GM23248 (cell line): ENCODE measurements around the gene ALX3. TPM values are rescaled to one million over a fixed set of nuclear protein-coding genes. Genes with fewer than 3 reads are reported as not detected.

Source experiments
- DNase-seq: peaks from one replicate; pipeline ENCODE4 v3.0.0-alpha.2; 2015
- H2AFZ ChIP-seq: fragments of 200-600 bp; sonication (generic); 2 replicates; pipeline ENCODE4 v1.6.1; 2016; ENCODE audit warnings: antibody characterized with exemption
- H3F3A ChIP-seq: fragments of 200-600 bp; sonication (generic); 2 replicates; pipeline ENCODE4 v1.6.1; 2016; ENCODE audit warnings: mild to moderate bottlenecking, antibody characterized with exemption, mixed run types; ENCODE audit not compliant: insufficient read depth
- H3K27ac ChIP-seq: fragments of 200-600 bp; sonication (generic); 2 replicates; pipeline ENCODE4 v1.5.1; 2016; ENCODE audit warnings: mild to moderate bottlenecking
- H3K27me3 ChIP-seq: fragments of 200-600 bp; sonication (generic); replicated peaks from 2 replicates; pipeline ENCODE4 v1.6.1; 2016; ENCODE audit warnings: mild to moderate bottlenecking; ENCODE audit not compliant: insufficient read depth
- H3K36me3 ChIP-seq: fragments of 200-600 bp; sonication (generic); 2 replicates; pipeline ENCODE4 v1.6.1; 2016; ENCODE audit warnings: low read depth, mild to moderate bottlenecking
- H3K4me1 ChIP-seq: fragments of 200-600 bp; sonication (generic); 2 replicates; pipeline ENCODE4 v1.6.1; 2016; ENCODE audit warnings: mild to moderate bottlenecking; ENCODE audit not compliant: insufficient read depth
- H3K4me2 ChIP-seq: fragments of 200-600 bp; sonication (generic); one replicate; pipeline ENCODE4 v1.6.1; 2016; ENCODE audit warnings: mild to moderate bottlenecking; ENCODE audit not compliant: unreplicated experiment
- H3K4me3 ChIP-seq: fragments of 200-600 bp; sonication (generic); 2 replicates; pipeline ENCODE4 v1.5.1; 2016; ENCODE audit warnings: mild to moderate bottlenecking
- H3K79me2 ChIP-seq: fragments of 200-600 bp; sonication (generic); 2 replicates; pipeline ENCODE4 v1.6.1; 2016; ENCODE audit warnings: mild to moderate bottlenecking; ENCODE audit not compliant: insufficient read depth
- H3K9ac ChIP-seq: fragments of 200-600 bp; sonication (generic); 2 replicates; pipeline ENCODE4 v1.6.1; 2016; ENCODE audit warnings: mild to moderate bottlenecking
- H3K9me2 ChIP-seq: fragments of 200-600 bp; sonication (generic); 2 replicates; pipeline ENCODE4 v1.6.1; 2016; ENCODE audit warnings: mixed run types, mild to moderate bottlenecking, moderate library complexity; ENCODE audit not compliant: insufficient read depth
- H3K9me3 ChIP-seq: fragments of 200-600 bp; sonication (generic); one replicate; pipeline ENCODE4 v1.6.1; 2017; ENCODE audit warnings: low read depth
- H4K20me1 ChIP-seq: fragments of 200-600 bp; sonication (generic); 2 replicates; pipeline ENCODE4 v1.6.0; 2016; ENCODE audit not compliant: insufficient read depth
- EZH2 ChIP-seq: fragments of 200-600 bp; sonication (generic); IDR thresholded peaks from 2 replicates; pipeline ENCODE4 v1.6.1; 2018; ENCODE audit warnings: antibody characterized with exemption, mild to moderate bottlenecking; ENCODE audit not compliant: insufficient read depth, poor library complexity, severe bottlenecking
- EZH2phosphoT487 ChIP-seq: fragments of 200-600 bp; sonication (generic); IDR thresholded peaks from 2 replicates; pipeline ENCODE4 v1.6.1; 2018; ENCODE audit warnings: antibody characterized with exemption, moderate library complexity, mild to moderate bottlenecking, low read depth; ENCODE audit not compliant: insufficient read depth
- WGBS, 2 experiments: methylation state at CpG; one replicate each; pipeline ENCODE4 v1.1.6; 2015 to 2017; ENCODE audit warnings: low lambda C conversion rate in 2 of 2, low coverage in 1 of 2; ENCODE audit errors: missing lambda C conversion rate in 2 of 2; 5-methylcytosine and 5-hydroxymethylcytosine counted together
- in situ Hi-C: fragments of 300-500 bp; cut with MboI; formaldehyde crosslinking; loops from 2 replicates; pipeline ENCODE4 v1.15.0; 2020
- polyA plus RNA-seq: library from polyadenylated mRNA; unstranded; fragments of >200 nt; fragmentation: Nextera tagmentation; extraction: Ambion mirVana; gene quantifications from 2 replicates; pipeline ENCODE4 v1.2.1, GENCODE V29; 2016
- total RNA-seq: library from RNA; depleted of rRNA; stranded (reverse); fragments of >200 nt; shearing (Covaris generic); gene quantifications from 2 replicates; pipeline ENCODE4 v1.2.3, GENCODE V29; 2014

ALX3 gene
- total and polyA plus RNA-seq, 2 experiments from 2014 or later, result not detected

- H3K36me3 ChIP-seq, result no peaks in the 10 kb centered on the region
- H3K9ac ChIP-seq, result no peak overlapping the region
- no peaks in the 10 kb centered on the region for H3K9me2 ChIP-seq
- H2AFZ ChIP-seq, result no peak overlapping the region
- no peak overlapping the region for H3K27ac ChIP-seq
- in situ Hi-C loops, result no loop called here
- WGBS, 2 experiments, result 74 to 82% methylated on average over 7 to 8 of the region's 9 CpGs
- H3F3A ChIP-seq, result no peaks in the 10 kb centered on the region
- no peak for DNase-seq
- no peak for TF ChIP-seq EZH2phosphoT487
- no peak for TF ChIP-seq EZH2
- H3K79me2 ChIP-seq, result no peaks in the 10 kb centered on the region
- no peaks in the 10 kb centered on the region for H3K4me1 ChIP-seq
- no peak overlapping the region for H3K4me2 ChIP-seq
- no peaks in the 10 kb centered on the region for H4K20me1 ChIP-seq
- no peaks in the 10 kb centered on the region for H3K9me3 ChIP-seq
- no peaks in the 10 kb centered on the region; the same call in 1 of the 2 replicates for H3K27me3 ChIP-seq
- no peak overlapping the region for H3K4me3 ChIP-seq
These were observed 28.0 kb upstream of the ALX3 start for GRCh38 chr1:110098222-110099026.

- WGBS, 2 experiments, result 70 to 76% methylated on average over 11 of the region's 11 CpGs
- no peak overlapping the region for H3K9ac ChIP-seq
- no peak overlapping the region for H2AFZ ChIP-seq
- H3K79me2 ChIP-seq, result no peaks in the 10 kb centered on the region
- no peak overlapping the region for H3K4me3 ChIP-seq
- no peaks in the 10 kb centered on the region for H3F3A ChIP-seq
- H3K4me1 ChIP-seq, result no peaks in the 10 kb centered on the region
- H3K9me2 ChIP-seq, result no peaks in the 10 kb centered on the region
- TF ChIP-seq EZH2phosphoT487, result no peak
- no peak for TF ChIP-seq EZH2
- no peaks in the 10 kb centered on the region for H3K9me3 ChIP-seq
- no peaks in the 10 kb centered on the region for H3K36me3 ChIP-seq
- H4K20me1 ChIP-seq, result no peaks in the 10 kb centered on the region
- H3K27me3 ChIP-seq, result no peaks in the 10 kb centered on the region; the same call in 1 of the 2 replicates
- in situ Hi-C loops, result no loop called here
- no peak overlapping the region for H3K27ac ChIP-seq
- no peak overlapping the region for H3K4me2 ChIP-seq
- no peak for DNase-seq
These were observed 27.2 kb upstream of the ALX3 start for GRCh38 chr1:110097507-110098221.

GRCh38 chr1:110094931-110095654, 24.6 kb upstream of the ALX3 start:
- Histone ChIP-seq H3K4me2 (no peak overlapping the region), H3K4me1 (no peaks in the 10 kb centered on the region), H3K9ac (no peak overlapping the region), H3F3A (no peaks in the 10 kb centered on the region), H3K36me3 (no peaks in the 10 kb centered on the region), H2AFZ (no peak overlapping the region), H3K9me2 (no peaks in the 10 kb centered on the region), H3K27ac (no peak overlapping the region), H3K9me3 (no peaks in the 10 kb centered on the region), H3K4me3 (no peak overlapping the region), H3K27me3 (peaks cover 7% of the 10 kb centered on the region), H4K20me1 (no peaks in the 10 kb centered on the region), H3K79me2 (no peaks in the 10 kb centered on the region)
- DNase-seq, result no peak
- in situ Hi-C loops, result no loop called here
- WGBS, 2 experiments, result 26 to 27% methylated on average over 7 of the region's 7 CpGs
- TF ChIP-seq EZH2phosphoT487 (no peak), EZH2 (no peak)

- Histone ChIP-seq H3K9me2 (no peaks in the 10 kb centered on the region), H3K9me3 (no peaks in the 10 kb centered on the region), H3K27ac (no peak overlapping the region), H3K4me2 (no peak overlapping the region), H3F3A (no peaks in the 10 kb centered on the region), H2AFZ (no peak overlapping the region), H3K4me3 (no peak overlapping the region), H3K27me3 (peaks cover 7% of the 10 kb centered on the region), H3K9ac (no peak overlapping the region), H3K36me3 (no peaks in the 10 kb centered on the region), H4K20me1 (no peaks in the 10 kb centered on the region), H3K4me1 (no peaks in the 10 kb centered on the region), H3K79me2 (no peaks in the 10 kb centered on the region)
- in situ Hi-C loops, result no loop called here
- TF ChIP-seq EZH2 (no peak), EZH2phosphoT487 (no peak)
- WGBS, 2 experiments, result 85 to 88% methylated on average over 2 of the region's 2 CpGs
- no peak for DNase-seq
These were observed 22.5 kb upstream of the ALX3 start for GRCh38 chr1:110092991-110093390.
